Astrocyte of the spinal cord (primary cell): Measurements from ENCODE around the gene MYO16.

Source experiments
- DNase-seq: peaks from one replicate; pipeline ENCODE4 v3.0.0; 2011; ENCODE audit warnings: low read depth, low spot score
- H3K4me3 ChIP-seq: 2 replicates; pipeline ENCODE4 v1.5.1; 2011; ENCODE audit warnings: low read depth, mild to moderate bottlenecking, low read length, moderate library complexity
- CTCF ChIP-seq: IDR thresholded peaks from 2 replicates; pipeline ENCODE4 v1.5.1; 2012; ENCODE audit warnings: low read depth, mild to moderate bottlenecking, low read length, inconsistent platforms
- in situ Hi-C: cut with HindIII; loops from 2 replicates; pipeline ENCODE4 v1.10.0; 2017; ENCODE audit warnings: low sequenced_read_pairs

MYO16 gene

DNA sequence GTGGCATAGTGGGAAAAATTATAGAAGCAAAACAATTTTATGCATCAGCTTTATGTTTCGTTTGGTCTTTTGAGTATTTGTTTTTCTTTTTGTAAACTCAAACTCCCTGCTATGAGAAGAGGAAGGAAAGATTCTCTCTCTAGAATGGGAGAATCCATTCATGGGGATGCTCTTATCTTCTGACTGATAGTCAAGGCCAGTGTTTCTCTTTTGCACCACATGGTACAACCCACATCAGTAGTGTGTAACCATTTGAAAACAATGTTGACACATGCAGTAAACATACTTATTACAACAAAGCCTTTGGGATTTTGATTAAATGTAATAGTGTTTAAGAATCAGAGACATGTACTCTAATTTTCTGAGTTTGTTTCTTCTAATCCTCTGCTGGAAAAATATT lies 490.5 kb downstream of the MYO16 start:
- TF ChIP-seq CTCF, result no peak
- H3K4me3 ChIP-seq, result no peak overlapping the region
- in situ Hi-C loops, result no loop called here
- no peak for DNase-seq

DNA sequence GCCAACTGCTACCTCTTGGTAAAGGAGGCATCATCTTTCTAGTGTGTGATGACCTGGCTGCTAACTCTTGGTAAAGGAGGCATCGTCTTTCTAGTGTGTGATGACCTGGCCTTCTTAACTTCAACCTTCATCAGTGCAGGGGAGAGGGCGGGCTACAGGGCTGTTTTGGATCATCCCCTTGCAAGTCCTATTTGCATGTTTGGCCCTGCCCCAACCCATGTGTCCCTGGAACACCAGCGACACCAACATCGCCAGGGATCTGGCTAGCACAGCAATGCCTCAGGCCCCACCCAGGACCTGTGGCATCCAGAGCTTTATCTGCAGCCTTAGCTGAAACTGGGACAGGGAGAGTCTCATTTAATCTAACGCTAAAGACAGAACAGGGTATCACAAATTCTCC lies 492.4 kb downstream of the MYO16 start:
- no peak overlapping the region for H3K4me3 ChIP-seq
- in situ Hi-C loops, result no loop called here
- no peak for TF ChIP-seq CTCF
- no peak for DNase-seq

GRCh38 chr13:109123971-109124370 lies 494.6 kb downstream of the MYO16 start:
- in situ Hi-C loops, result no loop called here
- TF ChIP-seq CTCF, result no peak
- no peak for DNase-seq
- no peak overlapping the region for H3K4me3 ChIP-seq

DNA sequence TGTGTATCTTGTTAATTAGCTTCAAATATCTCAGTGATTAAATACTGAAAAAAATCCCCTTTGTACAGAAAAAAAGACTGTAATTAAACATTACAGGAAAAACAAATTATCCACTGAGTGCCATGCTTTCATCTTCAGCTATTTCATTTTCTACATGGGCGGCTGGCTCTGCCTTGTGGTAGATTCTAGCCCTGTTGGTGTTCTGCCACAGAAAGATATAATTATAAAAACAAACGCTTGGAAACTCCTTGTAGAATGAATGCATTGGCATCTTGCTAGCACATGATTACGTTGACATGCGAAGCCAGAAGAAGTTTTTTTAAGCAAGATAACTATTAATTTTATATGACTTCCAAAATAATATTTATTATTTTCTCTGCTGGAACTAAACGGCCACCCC lies 496.8 kb downstream of the MYO16 start:
- no peak for DNase-seq
- in situ Hi-C loops, result no loop called here
- H3K4me3 ChIP-seq, result no peak overlapping the region
- TF ChIP-seq CTCF, result no peak

- in situ Hi-C loops, result no loop called here
- H3K4me3 ChIP-seq, result no peak overlapping the region
- TF ChIP-seq CTCF, result no peak
- no peak for DNase-seq
Measured at GRCh38 chr13:109126891-109127641, 497.7 kb downstream of the MYO16 start.

- TF ChIP-seq CTCF, result no peak
- in situ Hi-C loops, result no loop called here
- no peak overlapping the region for H3K4me3 ChIP-seq
- DNase-seq, result no peak
Measured at GRCh38 chr13:109128121-109128520, 498.7 kb downstream of the MYO16 start.
